ENCODE measurements around the gene GPR21.

- TF ChIP-seq POLR2A (IDR thresholded peaks at IDR 0.05) (no peak), CTCF (IDR thresholded peaks at IDR 0.05) (no peak)
Measured at GRCh38 chr9:123070198-123070597, 36.7 kb downstream of the GPR21 start.

Measured in heart left ventricle (tissue), 13 donors.